B cell (primary cell): Measurements from ENCODE around the gene STARD4.

Experiments used
- EZH2 ChIP-seq: IDR thresholded peaks from 2 replicates; pipeline ENCODE4 v1.6.1; 2012; ENCODE audit warnings: borderline replicate concordance, low read depth, mild to moderate bottlenecking, moderate library complexity, low read length; ENCODE audit not compliant: insufficient read depth, poor library complexity, severe bottlenecking
- TF ChIP-seq, protein P1 (sequence below): fragments of 200-600 bp; IDR thresholded peaks from one replicate; pipeline ENCODE4 v1.8.0; 2022; ENCODE audit warnings: antibody characterized with exemption, mild to moderate bottlenecking

DNA sequence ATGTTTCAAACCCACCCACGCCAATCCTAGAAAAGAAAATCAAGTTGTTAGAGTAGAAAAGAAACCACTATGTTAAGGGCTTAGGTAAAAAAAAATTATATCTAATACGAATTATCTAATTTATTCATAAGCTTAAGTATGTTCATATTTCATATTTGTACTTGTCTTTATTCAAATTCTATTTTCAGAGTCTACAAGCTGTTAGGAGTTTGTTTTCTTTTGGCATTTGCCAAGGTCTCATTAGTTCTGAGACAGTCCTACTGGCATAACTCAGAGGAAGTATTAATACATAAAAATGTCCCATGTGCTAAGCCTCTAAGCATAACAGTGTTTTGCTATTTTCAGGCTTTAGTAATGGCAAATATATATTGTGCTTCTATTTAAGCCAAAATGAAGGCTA is 57.6 kb downstream of the STARD4 start:
- TF ChIP-seq, protein P1, sequence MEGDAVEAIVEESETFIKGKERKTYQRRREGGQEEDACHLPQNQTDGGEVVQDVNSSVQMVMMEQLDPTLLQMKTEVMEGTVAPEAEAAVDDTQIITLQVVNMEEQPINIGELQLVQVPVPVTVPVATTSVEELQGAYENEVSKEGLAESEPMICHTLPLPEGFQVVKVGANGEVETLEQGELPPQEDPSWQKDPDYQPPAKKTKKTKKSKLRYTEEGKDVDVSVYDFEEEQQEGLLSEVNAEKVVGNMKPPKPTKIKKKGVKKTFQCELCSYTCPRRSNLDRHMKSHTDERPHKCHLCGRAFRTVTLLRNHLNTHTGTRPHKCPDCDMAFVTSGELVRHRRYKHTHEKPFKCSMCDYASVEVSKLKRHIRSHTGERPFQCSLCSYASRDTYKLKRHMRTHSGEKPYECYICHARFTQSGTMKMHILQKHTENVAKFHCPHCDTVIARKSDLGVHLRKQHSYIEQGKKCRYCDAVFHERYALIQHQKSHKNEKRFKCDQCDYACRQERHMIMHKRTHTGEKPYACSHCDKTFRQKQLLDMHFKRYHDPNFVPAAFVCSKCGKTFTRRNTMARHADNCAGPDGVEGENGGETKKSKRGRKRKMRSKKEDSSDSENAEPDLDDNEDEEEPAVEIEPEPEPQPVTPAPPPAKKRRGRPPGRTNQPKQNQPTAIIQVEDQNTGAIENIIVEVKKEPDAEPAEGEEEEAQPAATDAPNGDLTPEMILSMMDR: no peak
- no peak for TF ChIP-seq EZH2
